SH-SY5Y (cell line): ENCODE results near the gene CYP2C19.

Experiments
- GATA2 ChIP-seq: IDR thresholded peaks from 2 replicates; pipeline ENCODE4 v1.6.1; 2011; ENCODE audit warnings: mild to moderate bottlenecking, low read depth, low read length
- GATA3 ChIP-seq: IDR thresholded peaks from 2 replicates; pipeline ENCODE4 v1.6.1; 2011; ENCODE audit warnings: low read depth, mild to moderate bottlenecking, low read length, moderate library complexity

DNA sequence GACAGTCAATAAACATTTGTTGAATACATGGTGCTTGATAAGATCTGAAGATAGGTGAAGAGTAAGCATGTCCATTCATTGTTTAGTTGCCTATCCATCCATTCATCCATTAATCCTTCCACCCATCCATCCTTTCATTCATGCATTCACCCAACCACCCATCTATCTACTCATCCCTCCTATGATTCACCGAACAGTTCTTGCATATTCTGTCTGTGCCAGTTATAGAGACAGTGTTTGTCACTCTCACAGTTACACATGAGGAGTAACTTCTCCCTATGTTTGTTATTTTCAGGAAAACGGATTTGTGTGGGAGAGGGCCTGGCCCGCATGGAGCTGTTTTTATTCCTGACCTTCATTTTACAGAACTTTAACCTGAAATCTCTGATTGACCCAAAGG lies 90.0 kb downstream of the CYP2C19 start:
- TF ChIP-seq GATA2 (no peak), GATA3 (no peak)
